Esophagus squamous epithelium (tissue), 5 donors: ENCODE results near the gene TAF6L. TPM values are rescaled to one million over a fixed set of nuclear protein-coding genes. Genes with fewer than 3 reads are reported as not detected.

Source experiments
- DNase-seq: peaks from one replicate; lab custom pipeline; 2025; lab: John Stamatoyannopoulos, UW
- H3K27ac ChIP-seq, 4 donors: fragments of 200-600 bp; sonication (generic); one replicate each; pipeline ENCODE4 v1.5.1; 2016 to 2019; ENCODE audit warnings: mild to moderate bottlenecking in 1 of 4
- H3K27me3 ChIP-seq, 4 donors: fragments of 200-600 bp; sonication (generic); 1 replicate in 3 of 4; 2 replicates in 1 of 4; pipeline versions ENCODE4 v1.5.1 to v1.6.0; 2017 to 2021; ENCODE audit warnings: antibody characterized with exemption in 1 of 4
- H3K36me3 ChIP-seq, 3 donors: fragments of 200-600 bp; sonication (generic); one replicate each; pipeline ENCODE4 v1.5.1; 2016 to 2019
- H3K4me1 ChIP-seq, 3 donors: fragments of 200-600 bp; sonication (generic); one replicate each; pipeline ENCODE4 v1.5.1; 2017 to 2019
- H3K4me3 ChIP-seq, 4 donors: fragments of 200-600 bp; sonication (generic); 1 replicate in 3 of 4; 2 replicates in 1 of 4; pipeline ENCODE4 v1.5.1; 2016 to 2019; ENCODE audit warnings: mild to moderate bottlenecking in 2 of 4, moderate library complexity in 1 of 4
- H3K9me3 ChIP-seq, 3 donors: fragments of 200-600 bp; sonication (generic); one replicate each; pipeline ENCODE4 v1.5.1; 2016 to 2019
- CTCF ChIP-seq, 6 experiments: fragments of 450-650 bp in 4 of 6; fragments of 200-600 bp in 2 of 6; sonication (generic) in 2 of 6; IDR thresholded peaks; one replicate each; pipeline ENCODE4 v1.5.1; 2016 to 2019; ENCODE audit warnings: antibody characterized with exemption in 6 of 6, mild to moderate bottlenecking in 4 of 6, moderate library complexity in 4 of 6
- POLR2A ChIP-seq, 4 donors: fragments of 450-650 bp; IDR thresholded peaks; one replicate each; pipeline ENCODE4 v1.6.1; 2017; ENCODE audit warnings: antibody characterized with exemption in 4 of 4, mild to moderate bottlenecking in 4 of 4, moderate library complexity in 3 of 4
- WGBS, 2 donors: methylation state at CpG; one replicate each; pipeline ENCODE4 v1.1.5; 2018; 5-methylcytosine and 5-hydroxymethylcytosine counted together
- intact Hi-C: fragments of 100-400 bp; cut with DNase I; formaldehyde crosslinking; loops from one replicate; pipeline ENCODE4 v1.15.0; 2022
- total RNA-seq, 4 donors: library from RNA; depleted of rRNA; stranded (reverse); fragments of >200 nt; gene quantifications; one replicate each; pipeline ENCODE4 v1.1.0, GENCODE V29; 2016
- donor health status: DM: yes; HTN: yes; CAD: no.

Gene TAF6L
- total RNA-seq, 4 donors from 2014 or later = 11.5 to 40.2 (median 19.0) TPM

GRCh38 chr11:62792202-62792575 lies 21.0 kb downstream of the TAF6L start:
- Histone ChIP-seq H3K27ac (peak overlapping the region; percentile 86 to 93 (median 88)), H3K4me1 (peaks cover 27 to 54% (median 31%) of the 10 kb centered on the region in 3 donors), H3K27me3 (no peaks in the 10 kb centered on the region), H3K4me3 (peak overlapping the region; percentile 81 to 90 (median 86)), H3K36me3 (peaks cover 32 to 71% (median 44%) of the 10 kb centered on the region in 3 donors), H3K9me3 (no peaks in the 10 kb centered on the region)
- intact Hi-C loops = loop anchor here (5.0 kb wide), 1 partner anchor 70 kb away; no protein-coding TSS in a partner anchor
- WGBS, 2 donors = 0 to 33% methylated on average over 6 to 7 of the region's 11 CpGs
- no peak for TF ChIP-seq POLR2A (IDR thresholded peaks at IDR 0.05)
- peak in 1 of 6 experiments; percentile 0 for TF ChIP-seq CTCF (IDR thresholded peaks at IDR 0.05)
- DNase-seq = no peak

- Histone ChIP-seq H3K36me3 (peaks cover 41 to 87% (median 62%) of the 10 kb centered on the region in 3 donors), H3K27me3 (no peaks in the 10 kb centered on the region), H3K27ac (no peak overlapping the region), H3K4me1 (peaks cover 17 to 38% (median 18%) of the 10 kb centered on the region in 3 donors), H3K9me3 (no peaks in the 10 kb centered on the region), H3K4me3 (no peak overlapping the region)
- DNase-seq = no peak
- intact Hi-C loops = loop anchor here (5.0 kb wide), 1 partner anchor 68 kb away; no protein-coding TSS in a partner anchor
- 88 to 92% methylated on average over 8 of the region's 8 CpGs for WGBS, 2 donors
- no peak for TF ChIP-seq CTCF (IDR thresholded peaks at IDR 0.05)
- no peak for TF ChIP-seq POLR2A (IDR thresholded peaks at IDR 0.05)
Observed at GRCh38 chr11:62794201-62794775, 23.1 kb downstream of the TAF6L start.

- Histone ChIP-seq H3K36me3 (peaks cover 59 to 92% (median 81%) of the 10 kb centered on the region in 3 donors), H3K4me3 (no peak overlapping the region), H3K4me1 (peaks cover 7 to 18% (median 9%) of the 10 kb centered on the region in 3 donors), H3K27me3 (no peaks in the 10 kb centered on the region), H3K27ac (no peak overlapping the region), H3K9me3 (no peaks in the 10 kb centered on the region)
- WGBS, 2 donors = 85 to 92% methylated on average over 6 of the region's 7 CpGs
- intact Hi-C loops = no loop called here
- no peak for DNase-seq
- no peak for TF ChIP-seq CTCF (IDR thresholded peaks at IDR 0.05)
- TF ChIP-seq POLR2A (IDR thresholded peaks at IDR 0.05) = no peak
Observed at GRCh38 chr11:62796281-62796680, 25.1 kb downstream of the TAF6L start.

- no peaks in the 10 kb centered on the region for H3K27me3 ChIP-seq
- WGBS, 2 donors = 80 to 89% methylated on average over 3 to 7 of the region's 10 CpGs
- H3K4me3 ChIP-seq = no peak overlapping the region
- intact Hi-C loops = no loop called here
- H3K4me1 ChIP-seq = peaks cover 4 to 16% (median 13%) of the 10 kb centered on the region in 3 donors
- TF ChIP-seq CTCF (IDR thresholded peaks at IDR 0.05) (no peak), POLR2A (IDR thresholded peaks at IDR 0.05) (no peak)
- H3K27ac ChIP-seq = no peak overlapping the region
- no peaks in the 10 kb centered on the region for H3K9me3 ChIP-seq
- H3K36me3 ChIP-seq = peaks cover 61 to 95% (median 79%) of the 10 kb centered on the region in 3 donors
- no peak for DNase-seq
Observed at GRCh38 chr11:62799486-62799885, 28.3 kb downstream of the TAF6L start.

- no peak overlapping the region for H3K27ac ChIP-seq
- no peak overlapping the region for H3K4me3 ChIP-seq
- no peak for DNase-seq
- intact Hi-C loops = no loop called here
- peaks cover 7 to 25% (median 16%) of the 10 kb centered on the region in 3 donors for H3K4me1 ChIP-seq
- no peak for TF ChIP-seq CTCF (IDR thresholded peaks at IDR 0.05)
- peaks cover 47 to 79% (median 63%) of the 10 kb centered on the region in 3 donors for H3K36me3 ChIP-seq
- no peaks in the 10 kb centered on the region for H3K27me3 ChIP-seq
- 67 to 78% methylated on average over 3 to 4 of the region's 4 CpGs for WGBS, 2 donors
- H3K9me3 ChIP-seq = no peaks in the 10 kb centered on the region
Observed at GRCh38 chr11:62801071-62801470, 29.9 kb downstream of the TAF6L start.
